Stimulated activated CD4-positive, alpha-beta T cell treated with anti-CD3 and anti-CD28 coated beads, TNF-alpha, amount 100 ng/mL, for 24 hours (primary cell): ENCODE data around the gene KCND3.

Source experiments
- DNase-seq, 3 experiments: peaks; one replicate each; pipeline ENCODE4 v3.0.0-alpha.2; 2020; ENCODE audit warnings: low read depth in 3 of 3

KCND3 gene

GRCh38 chr1:111920221-111921024 lies 69.0 kb downstream of the KCND3 start:
- DNase-seq: no peak

- no peak for DNase-seq
Observed at GRCh38 chr1:111911776-111912515, 77.5 kb downstream of the KCND3 start.

- no peak for DNase-seq
Observed at GRCh38 chr1:111911061-111911460, 78.4 kb downstream of the KCND3 start.

GRCh38 chr1:111909030-111909429 lies 80.4 kb downstream of the KCND3 start:
- DNase-seq: no peak

- DNase-seq: no peak
Observed at GRCh38 chr1:111908011-111908621, 81.4 kb downstream of the KCND3 start.

GRCh38 chr1:111907321-111907720 lies 82.1 kb downstream of the KCND3 start:
- DNase-seq: no peak

- DNase-seq: no peak
Observed at GRCh38 chr1:111906816-111907215, 82.7 kb downstream of the KCND3 start.

GRCh38 chr1:111906111-111906510 lies 83.4 kb downstream of the KCND3 start:
- no peak for DNase-seq

- DNase-seq: peak in 1 of 3 experiments; percentile 11
Observed at GRCh38 chr1:111904478-111905218, 84.8 kb downstream of the KCND3 start.

GRCh38 chr1:111903871-111904449 lies 85.5 kb downstream of the KCND3 start:
- DNase-seq: no peak

GRCh38 chr1:111903148-111903870 lies 86.2 kb downstream of the KCND3 start:
- no peak for DNase-seq

- DNase-seq: no peak
Observed at GRCh38 chr1:111895469-111895868, 94.0 kb downstream of the KCND3 start.

- no peak for DNase-seq
Observed at GRCh38 chr1:111895017-111895416, 94.5 kb downstream of the KCND3 start.

GRCh38 chr1:111894497-111894896 lies 95.0 kb downstream of the KCND3 start:
- DNase-seq: no peak

GRCh38 chr1:111891566-111891965 lies 97.9 kb downstream of the KCND3 start:
- no peak for DNase-seq

- no peak for DNase-seq
Observed at GRCh38 chr1:111888740-111889376, 100.6 kb downstream of the KCND3 start.

GRCh38 chr1:111887875-111888274 lies 101.6 kb downstream of the KCND3 start:
- DNase-seq: no peak

- no peak for DNase-seq
Observed at GRCh38 chr1:111887385-111887784, 102.1 kb downstream of the KCND3 start.

- no peak for DNase-seq
Observed at GRCh38 chr1:111886741-111887140, 102.7 kb downstream of the KCND3 start.

GRCh38 chr1:111884772-111885443 lies 104.6 kb downstream of the KCND3 start:
- DNase-seq: no peak
